GM18870 (cell line): ENCODE results near the gene SAMD15.
"Not testable (repeated sequence)": the region's sequence is repeated elsewhere in the genome, so short reads cannot be mapped to it uniquely, and the experiment has no call there.

ENCODE experiments used
- ATAC-seq: cut with Tn5 transposase; IDR thresholded peaks from one replicate; pipeline ENCODE4 v1.9.1; 2021; ENCODE audit warnings: moderate library complexity; ENCODE audit not compliant: unreplicated experiment

Gene SAMD15

GRCh38 chr14:77376771-77377501, at the start of gene SAMD15, which contains the start of gene TMED8:
SAMD15 (plus strand) TSS chr14:77377379; CDS start chr14:77377419, 40 bp downstream.
TMED8 (minus strand) TSS chr14:77377094; CDS start chr14:77377053, 41 bp downstream.
- ATAC-seq: peak; percentile 68

- no peak for ATAC-seq
Observed at GRCh38 chr14:77329872-77330271, 47.3 kb upstream of the SAMD15 start.

GRCh38 chr14:77335576-77335975, 41.6 kb upstream of the SAMD15 start:
- no peak for ATAC-seq

- ATAC-seq: not testable (repeated sequence)
Observed at GRCh38 chr14:77337255-77337654, 39.9 kb upstream of the SAMD15 start.

GRCh38 chr14:77337880-77338279, 39.3 kb upstream of the SAMD15 start:
- no peak for ATAC-seq

- no peak for ATAC-seq
Observed at GRCh38 chr14:77338302-77338701, 38.9 kb upstream of the SAMD15 start.

- no peak for ATAC-seq
Observed at GRCh38 chr14:77339407-77339806, 37.8 kb upstream of the SAMD15 start.

- ATAC-seq: no peak
Observed at GRCh38 chr14:77340389-77340788, 36.8 kb upstream of the SAMD15 start.

- ATAC-seq: no peak
Observed at GRCh38 chr14:77342726-77343397, 34.3 kb upstream of the SAMD15 start.

- no peak for ATAC-seq
Observed at GRCh38 chr14:77343662-77344061, 33.5 kb upstream of the SAMD15 start.

GRCh38 chr14:77344377-77344996, 32.7 kb upstream of the SAMD15 start:
- ATAC-seq: no peak

- no peak for ATAC-seq
Observed at GRCh38 chr14:77346495-77346894, 30.7 kb upstream of the SAMD15 start.

GRCh38 chr14:77347751-77348150, 29.4 kb upstream of the SAMD15 start:
- ATAC-seq: no peak

- no peak for ATAC-seq
Observed at GRCh38 chr14:77353469-77354141, 23.6 kb upstream of the SAMD15 start.

- ATAC-seq: no peak
Observed at GRCh38 chr14:77355811-77356210, 21.4 kb upstream of the SAMD15 start.

- ATAC-seq: no peak
Observed at GRCh38 chr14:77356899-77357298, 20.3 kb upstream of the SAMD15 start.

GRCh38 chr14:77359626-77360025, 17.6 kb upstream of the SAMD15 start:
- no peak for ATAC-seq

GRCh38 chr14:77364146-77364545, 13.0 kb upstream of the SAMD15 start:
- no peak for ATAC-seq

- ATAC-seq: no peak
Observed at GRCh38 chr14:77369285-77369684, 7.9 kb upstream of the SAMD15 start.

GRCh38 chr14:77372304-77372841, 4.8 kb upstream of the SAMD15 start:
- ATAC-seq: peak; percentile 37
